HG03354 (cell line): Measurements from ENCODE around the gene PDIA5.

Source experiments
- ATAC-seq: cut with Tn5 transposase; IDR thresholded peaks from one replicate; pipeline ENCODE4 v1.9.1; 2021; ENCODE audit warnings: mild to moderate bottlenecking; ENCODE audit not compliant: unreplicated experiment, poor library complexity, severe bottlenecking

PDIA5 gene

DNA sequence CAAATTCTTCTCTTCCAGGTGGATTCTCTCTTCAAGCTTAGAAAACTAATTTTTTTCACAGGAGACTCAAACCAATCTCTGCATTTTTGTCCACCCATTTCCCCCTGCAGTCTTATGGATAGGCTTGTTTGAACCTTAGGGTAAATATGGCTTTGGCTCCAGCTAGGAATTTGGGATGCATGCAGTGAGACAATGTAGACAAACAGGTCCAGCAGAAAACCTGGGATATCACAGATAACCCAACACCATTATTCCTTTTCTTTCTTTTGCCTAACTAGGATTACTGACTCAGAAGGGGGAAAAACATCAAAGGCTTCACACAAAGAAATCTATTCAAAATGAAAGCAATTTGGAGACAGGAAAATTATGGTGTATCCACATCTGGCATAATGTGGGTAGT, 28.1 kb upstream of the PDIA5 start:
- no peak for ATAC-seq

DNA sequence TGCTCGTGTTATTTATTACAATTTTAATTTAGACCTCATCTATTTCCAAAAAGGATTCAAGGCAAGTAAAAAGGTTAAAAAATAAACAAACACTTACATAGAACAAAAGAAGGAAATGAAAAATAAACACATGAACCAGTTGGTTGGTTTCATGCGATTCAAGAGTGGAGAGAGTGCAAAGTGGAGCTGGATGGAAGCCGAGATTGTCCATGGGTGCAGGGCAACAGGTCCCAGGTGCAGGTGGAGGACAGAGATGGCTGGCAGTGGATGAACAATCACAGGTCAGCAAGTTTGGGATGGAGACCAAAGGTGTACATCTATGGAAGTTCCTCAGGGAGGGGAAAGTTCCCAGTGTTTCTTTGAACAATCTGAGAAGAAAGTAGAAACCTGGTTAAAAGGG, 27.6 kb upstream of the PDIA5 start:
- ATAC-seq, result no peak

DNA sequence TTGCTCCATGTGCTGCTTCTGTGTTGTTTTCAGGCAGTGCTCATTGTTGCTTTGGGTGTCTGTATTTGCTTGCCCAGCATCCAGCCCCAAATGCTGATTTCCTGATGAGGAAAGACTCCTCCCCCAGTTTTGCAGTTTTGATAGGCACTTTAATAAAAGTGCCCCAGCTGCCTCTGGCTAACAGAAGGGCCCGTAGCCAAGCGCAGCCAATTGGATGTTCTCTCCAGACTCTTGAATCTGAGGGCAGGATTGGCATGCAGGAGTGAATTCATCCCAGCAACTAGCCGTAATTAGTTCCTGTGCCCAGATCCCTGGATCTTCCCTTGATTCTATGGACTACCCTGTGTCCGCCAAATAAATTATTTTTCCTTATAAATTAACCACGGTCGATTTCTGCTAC, 24.4 kb upstream of the PDIA5 start:
- no peak for ATAC-seq

DNA sequence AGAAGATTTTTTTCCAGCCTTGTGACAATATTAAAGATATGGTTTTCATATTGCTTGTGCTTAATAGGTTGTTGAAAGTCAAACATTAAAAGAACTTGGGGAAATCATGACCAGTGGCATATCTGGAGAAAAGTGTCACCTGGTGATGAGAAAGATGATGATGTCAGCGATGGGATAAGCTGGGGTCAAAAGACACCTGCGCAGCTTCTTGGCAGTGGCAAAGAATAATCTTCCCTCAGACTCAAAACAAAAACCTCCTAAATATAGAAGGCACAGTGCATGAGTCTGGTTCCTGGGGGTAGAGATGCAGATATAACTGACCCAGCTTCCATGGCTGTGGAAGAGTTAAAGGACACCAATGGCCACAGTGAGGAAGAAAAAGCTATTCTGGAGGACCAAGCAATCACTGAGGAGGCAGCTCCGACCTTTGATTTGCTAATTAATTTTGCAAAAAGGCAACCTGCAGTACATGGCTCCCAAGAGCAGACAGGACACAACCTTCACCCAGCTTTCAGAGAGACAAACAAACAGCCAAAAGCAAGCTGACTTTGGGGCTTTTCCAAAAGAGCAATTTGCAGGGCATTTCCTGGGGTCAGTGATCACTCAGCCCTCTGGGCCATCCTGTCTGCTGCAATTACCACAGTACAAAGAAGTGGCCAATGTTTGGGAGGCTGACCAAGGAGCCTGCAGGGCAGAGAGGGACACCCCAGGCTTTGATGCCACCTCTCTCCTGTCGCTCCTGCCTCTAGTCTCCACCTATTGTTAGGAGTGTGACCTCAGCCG, 21.7 kb upstream of the PDIA5 start:
- ATAC-seq, result no peak

DNA sequence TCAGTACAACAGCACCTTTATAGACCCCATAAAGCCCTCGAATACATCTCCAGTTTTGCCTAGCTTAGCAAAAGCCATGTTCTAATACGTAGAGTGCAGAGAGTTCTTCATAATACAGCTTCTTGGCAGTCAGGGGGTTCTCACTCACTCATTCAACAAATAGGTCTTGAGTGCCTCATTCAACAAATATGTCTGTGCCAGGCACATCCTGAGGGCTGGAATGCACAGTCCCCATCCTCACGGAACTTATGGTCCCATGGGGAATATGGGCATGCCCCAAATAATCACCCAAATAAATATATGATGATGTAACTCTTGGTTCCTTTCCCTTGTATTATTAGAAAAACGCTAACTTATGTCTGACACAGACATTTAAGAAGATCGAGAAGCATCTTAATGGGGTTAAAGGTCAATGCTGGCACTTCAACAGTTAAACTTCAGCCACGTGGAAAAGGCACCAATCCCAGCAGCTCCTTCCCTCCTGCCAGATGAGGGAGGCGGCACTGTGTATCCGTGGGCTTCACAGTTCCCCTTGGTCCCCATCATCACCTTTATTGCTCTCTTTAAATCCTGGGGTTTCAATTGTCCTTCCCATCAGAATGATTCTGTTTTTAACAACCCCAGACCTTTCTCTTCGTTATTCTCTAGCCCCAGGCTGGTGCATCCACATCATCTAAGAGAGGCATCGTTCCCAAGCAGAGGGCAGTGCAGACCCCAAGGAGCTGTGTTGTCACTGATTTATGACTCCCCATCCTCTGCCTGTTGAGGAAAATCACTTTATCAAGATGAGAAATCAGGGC, 20.4 kb upstream of the PDIA5 start:
- no peak for ATAC-seq

DNA sequence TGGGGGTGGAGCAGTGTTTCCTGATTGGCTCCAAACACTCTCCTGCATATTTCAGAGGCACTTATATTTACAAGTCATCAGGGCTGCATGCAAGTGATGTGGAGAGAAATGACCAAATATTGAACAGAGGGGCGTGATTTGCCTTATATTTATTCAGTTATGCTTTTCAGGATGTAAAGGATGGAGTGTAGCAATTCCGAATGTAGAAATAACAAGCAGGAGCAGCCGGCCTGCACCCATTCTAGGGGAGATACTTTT, 19.8 kb upstream of the PDIA5 start:
- no peak for ATAC-seq

DNA sequence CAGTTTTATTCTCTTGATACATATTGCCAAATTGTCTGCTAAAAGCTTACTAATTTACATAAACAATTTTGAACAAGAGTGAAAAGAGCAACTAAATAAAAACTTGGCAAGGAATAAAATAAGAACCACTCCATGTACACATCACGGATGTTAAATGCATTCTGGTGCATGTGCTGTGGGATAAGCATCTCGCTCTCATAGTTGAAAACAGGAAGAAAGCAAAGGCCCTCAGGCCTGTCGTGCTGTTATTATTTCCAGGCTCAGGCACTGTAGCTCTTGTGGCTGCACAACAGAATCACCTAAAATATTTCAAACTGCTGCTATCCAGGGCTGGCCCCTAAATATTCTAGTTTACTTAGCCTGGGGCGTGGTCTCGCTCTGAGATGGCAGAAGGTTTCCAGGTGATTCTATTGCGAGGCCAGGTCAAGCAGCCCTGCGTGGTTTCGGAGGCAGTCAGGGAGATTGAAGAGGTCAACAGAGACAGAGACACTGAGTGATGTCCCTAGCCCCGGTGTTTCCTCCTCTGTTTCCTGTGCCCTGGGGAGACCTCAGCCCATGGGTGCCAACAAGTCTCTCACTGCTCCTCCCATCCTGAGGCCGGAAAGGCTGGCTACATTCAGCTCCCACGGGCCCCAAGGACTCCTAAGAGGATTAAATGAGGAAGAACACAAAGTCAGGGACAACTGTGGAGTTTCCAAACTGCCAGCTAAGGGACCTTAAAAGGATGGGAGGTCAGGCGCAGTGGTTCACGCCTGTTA, 18.2 kb upstream of the PDIA5 start:
- no peak for ATAC-seq

DNA sequence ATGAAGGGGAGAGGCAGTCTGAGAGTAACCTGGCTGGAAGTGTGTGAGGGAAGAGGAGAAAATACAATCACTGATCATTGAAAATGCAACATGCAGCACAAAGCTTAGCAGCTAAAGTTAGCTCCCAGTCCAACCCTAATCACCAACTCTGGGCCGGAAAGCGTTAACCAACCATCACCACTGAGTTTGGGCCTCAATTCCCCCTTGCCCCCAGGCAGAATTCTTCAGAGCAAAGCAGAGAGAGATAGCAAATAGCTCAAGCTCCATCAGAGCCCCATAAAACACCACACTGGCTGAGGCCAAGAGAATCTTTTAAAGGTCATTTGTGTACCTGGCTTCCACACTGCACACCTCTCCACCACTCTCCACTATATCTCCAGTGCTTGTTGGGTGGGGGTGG, 16.2 kb upstream of the PDIA5 start:
- ATAC-seq, result no peak

DNA sequence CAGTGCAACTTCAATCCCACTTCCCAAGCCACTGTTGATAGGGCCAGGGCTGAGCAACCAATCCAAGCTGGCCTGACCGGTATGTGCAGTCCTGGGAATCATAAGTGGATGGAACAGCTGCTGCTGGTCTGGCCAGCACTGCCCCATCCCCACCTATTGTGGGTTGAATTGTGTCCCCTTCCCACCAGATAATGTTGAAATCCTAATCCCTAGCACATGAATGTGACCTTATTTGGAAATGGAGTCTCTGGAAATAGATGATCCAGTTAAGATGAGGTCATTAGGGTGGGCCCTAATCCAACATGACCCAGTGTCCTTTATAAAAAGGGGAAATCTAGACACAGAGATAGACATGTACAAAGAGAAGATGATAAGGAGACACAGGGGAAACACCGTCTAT, 13.7 kb upstream of the PDIA5 start:
- ATAC-seq, result no peak

DNA sequence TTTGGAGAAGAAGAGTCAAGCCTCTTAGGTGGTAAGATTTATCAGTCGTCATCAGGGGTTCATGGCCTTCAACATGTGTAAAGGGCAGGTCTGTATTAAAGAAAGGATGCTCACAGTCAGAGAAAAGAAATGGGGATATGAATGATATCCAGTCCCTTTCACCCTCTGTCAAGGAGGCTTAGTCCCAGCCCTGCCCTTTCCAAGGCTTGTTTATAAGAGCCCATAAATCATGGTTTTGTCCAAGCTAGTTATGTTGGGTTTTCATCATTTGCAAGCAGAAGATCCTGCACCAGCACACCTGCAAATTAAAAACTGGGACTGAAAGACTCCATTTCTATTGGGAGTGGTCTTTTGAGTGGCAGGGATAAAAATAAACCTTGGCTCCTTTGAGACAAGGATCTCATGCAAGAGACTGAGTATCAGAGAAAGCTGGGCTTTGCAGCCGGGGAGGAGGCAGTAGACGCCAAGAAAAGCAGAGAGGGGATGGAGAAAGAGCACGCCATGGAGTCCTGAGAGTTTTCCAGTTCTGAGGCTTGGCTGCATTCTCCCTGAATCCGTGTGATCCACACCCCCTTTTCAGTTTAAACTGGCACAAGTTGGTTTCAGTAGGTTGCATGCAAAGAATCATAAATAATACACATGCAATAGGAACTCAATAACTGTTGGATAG, 12.6 kb upstream of the PDIA5 start:
- no peak for ATAC-seq

DNA sequence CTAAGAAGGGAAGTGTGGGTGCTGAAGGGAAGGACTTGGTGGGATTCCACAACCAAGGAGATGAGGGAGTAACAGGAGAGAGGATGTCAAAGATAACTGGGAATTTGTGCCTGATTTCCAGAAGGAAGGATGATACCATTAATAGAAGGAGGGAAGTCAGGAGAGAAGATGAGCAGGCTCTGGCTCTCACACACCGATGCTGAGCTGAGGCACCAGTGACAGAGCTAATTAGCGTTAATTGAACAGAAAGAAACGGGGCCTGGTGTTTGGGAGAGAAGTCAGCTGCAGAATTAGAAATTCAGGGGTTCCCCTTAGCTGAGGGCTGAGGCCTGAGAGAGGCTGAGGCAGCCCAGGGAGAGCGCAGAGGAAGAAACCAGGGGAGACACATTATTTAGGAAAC, 11.9 kb upstream of the PDIA5 start:
- ATAC-seq, result no peak

DNA sequence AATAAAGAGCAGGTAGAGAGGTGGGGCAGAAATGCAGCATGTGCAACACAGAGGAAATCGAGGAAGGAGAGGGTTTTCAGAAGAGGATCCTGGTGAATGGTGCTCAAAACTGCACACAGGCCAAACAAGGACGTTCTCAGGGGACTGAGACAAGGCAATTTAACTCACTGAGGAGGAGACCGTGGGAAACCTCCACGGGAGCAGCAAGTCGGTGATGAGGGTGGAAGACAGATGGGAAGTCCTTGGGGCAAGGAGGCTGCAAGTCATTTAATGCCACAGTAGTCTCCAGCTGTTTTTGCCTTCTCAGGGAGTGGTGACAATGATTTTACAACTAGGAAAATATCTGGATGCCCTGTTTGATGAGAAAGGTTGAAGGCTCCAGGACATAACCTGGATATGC, 11.5 kb upstream of the PDIA5 start:
- no peak for ATAC-seq

DNA sequence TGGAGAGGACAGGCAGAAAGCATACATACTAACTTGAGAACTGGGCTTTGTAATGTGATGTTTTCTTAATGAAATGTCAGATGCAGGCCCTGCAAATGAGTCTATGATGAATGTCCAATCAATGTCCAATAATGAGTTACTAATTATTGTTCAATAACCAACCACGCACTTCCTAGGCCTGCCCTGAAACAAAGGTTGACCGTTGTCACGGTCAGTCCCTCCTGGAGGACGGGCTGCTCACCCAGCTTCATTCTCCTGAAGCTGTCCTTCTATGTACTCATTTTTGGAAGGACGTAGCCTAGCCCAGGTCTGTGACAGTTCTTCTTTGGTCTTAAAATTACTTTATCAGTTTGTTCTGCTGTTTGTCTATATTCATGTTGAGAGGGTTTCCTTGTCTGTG, 8.3 kb upstream of the PDIA5 start:
- ATAC-seq, result no peak

DNA sequence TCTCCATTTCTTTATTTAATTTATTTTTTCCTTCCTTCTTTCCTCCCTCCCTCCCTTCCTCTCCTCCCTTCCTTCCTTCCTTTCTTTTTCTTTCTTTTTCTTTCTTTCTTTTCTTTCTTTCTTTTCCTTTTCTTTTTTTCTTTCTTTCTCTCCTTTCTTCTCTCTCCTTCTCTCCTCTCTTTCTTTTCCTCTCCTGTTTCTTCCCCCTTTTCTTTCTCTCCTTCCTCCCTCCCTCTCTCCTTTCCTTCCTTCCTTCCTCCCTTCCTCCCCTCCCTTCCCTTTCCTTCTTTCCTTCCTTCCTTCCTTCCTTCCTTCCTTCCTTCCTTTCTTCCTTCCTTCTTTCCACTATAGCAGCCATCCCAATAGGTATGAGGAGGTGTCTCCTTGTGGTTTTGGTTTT, 6.8 kb upstream of the PDIA5 start:
- ATAC-seq, result no peak

DNA sequence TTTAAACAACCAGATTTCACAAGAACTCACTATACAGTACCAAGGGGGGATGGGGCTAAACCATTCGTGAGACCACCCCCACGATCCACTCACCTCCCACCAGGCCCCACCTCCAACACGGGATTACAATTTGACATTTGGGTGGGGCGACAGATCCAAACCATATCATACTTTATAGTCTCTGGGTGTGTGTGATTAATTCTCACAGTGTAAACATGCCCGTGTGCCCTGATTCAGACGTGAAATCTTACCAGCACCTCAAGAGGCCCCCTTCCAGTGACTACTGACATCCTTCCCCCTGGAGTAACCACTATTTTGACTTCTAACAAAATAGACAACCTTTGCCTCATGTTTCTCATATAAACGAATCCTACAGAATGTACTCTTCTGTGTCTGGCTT, 5.0 kb upstream of the PDIA5 start:
- ATAC-seq, result no peak

DNA sequence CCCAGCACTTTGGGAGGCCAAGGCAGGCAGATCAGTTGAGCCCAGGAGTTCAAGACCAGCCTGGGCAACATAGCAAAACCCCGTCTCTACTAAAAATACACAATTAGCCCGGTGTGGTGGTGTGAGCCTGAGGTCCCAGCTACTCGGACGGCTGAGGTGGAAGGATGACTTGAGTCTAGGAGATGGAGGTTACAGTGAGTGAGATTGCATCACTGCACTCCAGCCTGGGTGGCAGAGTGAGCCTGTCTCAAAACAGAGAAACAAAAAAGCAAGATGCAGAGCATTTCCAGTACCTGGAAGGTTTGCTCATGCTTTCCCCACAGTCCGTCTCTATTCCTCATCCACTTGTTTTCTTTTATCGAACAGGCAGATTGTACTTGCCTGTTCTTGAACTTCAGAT, 3.8 kb upstream of the PDIA5 start:
- ATAC-seq, result no peak

DNA sequence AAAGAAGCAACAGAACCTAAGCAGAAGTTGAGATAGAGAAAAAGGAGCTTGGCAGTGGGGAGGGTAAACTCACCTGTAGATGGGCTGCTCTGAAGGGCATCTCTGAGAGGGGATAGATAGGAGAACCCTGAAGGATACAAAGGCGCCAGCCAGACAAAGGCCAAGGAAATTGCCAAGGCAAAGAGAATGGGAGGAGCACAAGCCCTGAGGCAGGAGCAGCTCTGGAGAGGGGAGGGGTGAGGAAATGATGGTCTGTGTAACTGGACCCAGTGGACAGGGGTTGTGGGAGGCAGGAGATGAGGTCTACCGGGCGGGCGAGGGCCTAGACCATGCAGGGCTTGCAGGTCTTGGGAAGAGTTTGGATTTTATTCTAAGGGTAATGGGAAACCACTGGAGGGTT, 2.3 kb upstream of the PDIA5 start:
- no peak for ATAC-seq

DNA sequence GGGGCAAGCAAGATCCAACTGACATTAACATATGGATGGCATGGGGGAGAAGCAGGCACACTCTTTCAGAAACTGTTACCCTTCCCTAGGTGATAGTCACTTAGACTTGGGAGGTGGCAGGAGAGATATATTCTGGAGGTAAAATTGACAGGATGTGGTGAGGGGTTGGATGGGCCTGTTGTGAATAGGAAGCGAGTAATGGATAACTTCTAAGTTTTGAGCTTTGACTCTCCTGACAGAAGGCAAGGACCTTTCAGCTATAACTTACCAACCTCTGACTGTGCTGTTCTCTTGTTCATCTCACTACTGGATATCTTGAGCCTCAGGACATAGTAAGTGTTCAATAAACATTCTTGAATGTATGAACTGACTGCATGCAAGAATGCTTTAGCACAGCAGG, 1.9 kb upstream of the PDIA5 start:
- ATAC-seq, result no peak

DNA sequence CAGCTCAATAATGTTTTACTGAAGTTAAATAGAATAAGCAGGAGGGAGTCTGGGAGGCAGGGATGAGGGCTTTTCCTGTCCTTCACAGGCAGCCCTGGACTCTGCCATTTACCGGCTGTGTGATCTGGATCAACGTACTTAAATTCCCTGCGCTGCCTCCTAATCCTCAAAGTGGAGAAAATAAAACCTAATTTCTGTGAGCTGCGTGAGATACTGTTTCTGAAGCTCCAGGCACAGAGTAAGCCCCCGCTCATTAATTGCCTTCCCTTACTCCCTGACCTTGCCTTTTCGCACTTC, 278 bp upstream of the PDIA5 start:
- no peak for ATAC-seq

DNA sequence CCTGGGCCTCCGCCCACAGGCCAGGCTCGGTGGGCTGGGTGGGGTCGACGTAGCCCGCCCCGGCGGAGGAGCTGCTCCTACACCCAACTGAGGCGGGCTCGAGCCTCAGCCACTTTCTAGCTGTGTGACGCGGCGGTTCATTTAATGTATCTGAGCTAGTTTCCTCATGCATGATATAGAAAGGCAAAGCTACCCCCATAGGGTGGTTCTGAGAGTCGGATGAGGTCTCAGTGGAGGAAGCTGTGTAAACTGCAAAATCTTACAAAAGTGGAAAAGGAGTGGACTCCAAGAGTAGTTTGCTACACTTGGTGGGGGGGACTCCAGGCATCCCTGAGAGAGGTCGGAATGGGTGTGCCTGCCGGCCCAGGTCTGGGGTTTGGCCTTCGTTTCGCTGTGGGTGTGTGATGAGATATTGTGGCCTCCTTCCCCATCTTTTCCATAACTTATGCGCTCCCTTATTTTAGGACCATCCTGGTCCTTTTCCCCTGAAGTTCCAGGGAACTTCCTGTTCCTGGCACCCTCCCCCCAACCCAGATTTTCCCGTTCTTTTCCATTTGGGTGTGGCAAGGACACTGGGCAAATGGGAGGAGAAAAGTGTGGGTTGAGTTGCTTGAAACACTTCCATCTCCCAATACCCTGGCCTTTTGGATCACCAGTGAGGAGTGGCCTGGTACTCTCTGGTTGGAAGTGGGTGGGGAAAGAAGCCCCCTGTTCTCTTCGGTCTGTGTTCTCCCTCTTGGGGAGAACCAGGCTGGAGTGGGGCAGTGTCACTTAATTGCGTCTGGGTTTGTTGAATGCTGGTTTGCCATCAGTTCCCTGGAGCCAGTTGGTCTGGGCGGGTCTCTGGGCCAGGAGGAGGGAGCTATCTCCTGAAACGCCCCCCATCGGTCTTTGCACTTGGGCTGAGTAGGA, 1.1 kb downstream of the PDIA5 start:
- ATAC-seq, result peak; percentile 42
